SK-N-SH (cell line): ENCODE measurements around the gene SMU1. TPM values are rescaled to one million over a fixed set of nuclear protein-coding genes. Genes with fewer than 3 reads are reported as not detected.

Source experiments
- CTCF ChIA-PET: fragments of 300-600, 350-600 bp; formaldehyde crosslinking; extraction: SDS; loops from one replicate; lab custom pipeline; 2021; lab: Yijun Ruan, JAX
- POLR2A ChIA-PET: fragments of 350-600 bp; sonication (Branson Sonifier 250); formaldehyde crosslinking; extraction: SDS; loops from one replicate; lab custom pipeline; 2020; ENCODE audit warnings: antibody characterized with exemption, inconsistent platforms; lab: Yijun Ruan, JAX
- DNase-seq: peaks from one replicate; pipeline ENCODE4 v3.0.0; 2012
- H2AFZ ChIP-seq: fragments of 200-600 bp; sonication (generic); 2 replicates; pipeline ENCODE4 v1.8.1; 2016; ENCODE audit warnings: antibody characterized with exemption, mild to moderate bottlenecking, low read depth
- H3F3A ChIP-seq: fragments of 200-600 bp; sonication (generic); replicated peaks from 2 replicates; pipeline ENCODE3; 2016; ENCODE audit warnings: antibody characterized with exemption, mild to moderate bottlenecking; ENCODE audit not compliant: insufficient read depth
- H3K27ac ChIP-seq, 2 experiments: fragments of 200-500 bp in 1 of 2; fragments of 200-600 bp in 1 of 2; sonication (Bioruptor generic) in 1 of 2; sonication (generic), shearing (Covaris generic) in 1 of 2; 2 replicates each; pipeline versions ENCODE4 v1.5.1 to v1.6.1; 2014 to 2016; ENCODE audit warnings: low read depth in 2 of 2, inconsistent platforms in 1 of 2, low read length in 1 of 2, mild to moderate bottlenecking in 1 of 2, mixed read lengths in 1 of 2
- H3K27me3 ChIP-seq: fragments of 200-600 bp; sonication (generic), shearing (Covaris generic); 2 replicates; pipeline ENCODE4 v1.6.1; 2016; ENCODE audit warnings: mixed run types; ENCODE audit not compliant: insufficient read depth
- H3K36me3 ChIP-seq, 2 experiments: fragments of 200-500 bp in 1 of 2; fragments of 200-600 bp in 1 of 2; sonication (Bioruptor generic) in 1 of 2; sonication (generic) in 1 of 2; replicated peaks in 1 of 2; 2 replicates each; pipeline versions ENCODE3 to v1.5.1; 2014 to 2016; ENCODE audit warnings: low read length in 1 of 2, mild to moderate bottlenecking in 1 of 2; ENCODE audit not compliant: insufficient read depth in 2 of 2, control insufficient read depth in 1 of 2
- H3K4me1 ChIP-seq, 2 experiments: fragments of 200-500 bp in 1 of 2; fragments of 200-600 bp in 1 of 2; sonication (Bioruptor generic) in 1 of 2; sonication (generic), shearing (Covaris generic) in 1 of 2; 2 replicates each; pipeline versions ENCODE4 v1.5.1 to v1.6.1; 2014 to 2016; ENCODE audit warnings: low read depth in 1 of 2, low read length in 1 of 2, mixed run types in 1 of 2; ENCODE audit not compliant: insufficient read depth in 2 of 2, control insufficient read depth in 1 of 2
- H3K4me2 ChIP-seq: fragments of 200-600 bp; sonication (generic), shearing (Covaris generic); 2 replicates; pipeline ENCODE4 v1.6.1; 2017; ENCODE audit warnings: mixed run types
- H3K4me3 ChIP-seq, 2 experiments: fragments of 200-500 bp in 1 of 2; fragments of 200-600 bp in 1 of 2; sonication (Bioruptor generic) in 1 of 2; sonication (generic), shearing (Covaris generic) in 1 of 2; 2 replicates each; pipeline versions ENCODE4 v1.5.1 to v1.8.1; 2014 to 2016; ENCODE audit warnings: low read depth in 2 of 2, inconsistent platforms in 1 of 2, low read length in 1 of 2, mild to moderate bottlenecking in 1 of 2, mixed read lengths in 1 of 2, moderate library complexity in 1 of 2
- H3K79me2 ChIP-seq: fragments of 200-600 bp; sonication (generic); 2 replicates; pipeline ENCODE4 v1.8.1; 2017; ENCODE audit warnings: mild to moderate bottlenecking; ENCODE audit not compliant: insufficient read depth
- H3K9ac ChIP-seq: fragments of 200-600 bp; sonication (generic); 2 replicates; pipeline ENCODE4 v1.6.1; 2017; ENCODE audit warnings: mixed run types
- H3K9me2 ChIP-seq: fragments of 200-600 bp; sonication (generic); 2 replicates; pipeline ENCODE4 v1.6.1; 2017; ENCODE audit warnings: mixed run types
- H3K9me3 ChIP-seq: fragments of 200-600 bp; sonication (generic); 2 replicates; pipeline ENCODE4 v1.6.1; 2017; ENCODE audit warnings: mixed run types, mild to moderate bottlenecking, moderate library complexity
- H4K20me1 ChIP-seq: fragments of 200-600 bp; sonication (generic); 2 replicates; pipeline ENCODE4 v1.6.1; 2017; ENCODE audit warnings: mild to moderate bottlenecking, mixed run types; ENCODE audit not compliant: insufficient read depth
- CTCF ChIP-seq: fragments of 200-600 bp; sonication (generic); IDR thresholded peaks from 2 replicates; pipeline ENCODE4 v1.6.1; 2017; ENCODE audit warnings: antibody characterized with exemption, mild to moderate bottlenecking, moderate library complexity
- FOSL2 ChIP-seq: IDR thresholded peaks from 2 replicates; pipeline ENCODE4 v1.4.0; 2012; ENCODE audit warnings: low read depth, mild to moderate bottlenecking, moderate library complexity, borderline replicate concordance
- FOXJ3 ChIP-seq: sonication (generic); formaldehyde crosslinking; IDR thresholded peaks from 2 replicates; pipeline ENCODE4 v1.5.1; 2020; ENCODE audit warnings: mild to moderate bottlenecking, missing genetic modification reagents
- FOXM1 ChIP-seq: IDR thresholded peaks from 2 replicates; pipeline ENCODE4 v1.4.0; 2012; ENCODE audit warnings: low read depth, mild to moderate bottlenecking
- GATA2 ChIP-seq: sonication (generic); formaldehyde crosslinking; IDR thresholded peaks from 2 replicates; pipeline ENCODE4 v1.5.0; 2020; ENCODE audit warnings: mild to moderate bottlenecking, missing genetic modification reagents
- IRF3 ChIP-seq: fragments of 150-350 bp; IDR thresholded peaks from 2 replicates; pipeline ENCODE4 v1.6.1; 2016; ENCODE audit warnings: mild to moderate bottlenecking, low read depth, low read length
- MEF2A ChIP-seq: IDR thresholded peaks from 2 replicates; pipeline ENCODE4 v1.4.0; 2012; ENCODE audit warnings: low read depth, borderline replicate concordance
- MXI1 ChIP-seq: IDR thresholded peaks from 2 replicates; pipeline ENCODE4 v1.6.1; 2012; ENCODE audit warnings: mild to moderate bottlenecking, low read depth, low read length, improper control_type of control experiment
- SIN3A ChIP-seq: IDR thresholded peaks from 2 replicates; pipeline ENCODE4 v1.6.1; 2012; ENCODE audit warnings: low read depth, mild to moderate bottlenecking, low read length, moderate library complexity, borderline replicate concordance
- TEAD4 ChIP-seq: IDR thresholded peaks from 2 replicates; pipeline ENCODE4 v1.4.0; 2012; ENCODE audit warnings: mild to moderate bottlenecking, borderline replicate concordance; ENCODE audit not compliant: insufficient read depth
- YY1 ChIP-seq: IDR thresholded peaks from 2 replicates; pipeline ENCODE4 v1.4.0; 2012; ENCODE audit warnings: low read depth, mild to moderate bottlenecking
- ZBTB33 ChIP-seq: IDR thresholded peaks from 2 replicates; pipeline ENCODE4 v1.4.0; 2012; ENCODE audit warnings: low read depth, borderline replicate concordance
- WGBS: methylation state at CpG from one replicate; pipeline ENCODE4 v1.1.6; 2017; ENCODE audit warnings: low lambda C conversion rate; 5-methylcytosine and 5-hydroxymethylcytosine counted together
- polyA plus RNA-seq, 3 experiments: library from polyadenylated mRNA; depleted of rRNA; stranded (reverse); fragments of >200 nt; gene quantifications; 2 replicates each; pipeline ENCODE4 v1.2.3, GENCODE V29; 2012

The SMU1 gene
- polyA plus RNA-seq, 1 of the 3 experiments (the other 2 are of a cell fraction), result 9.8 TPM

- TF ChIP-seq MXI1 (no peak), MEF2A (no peak), SIN3A (no peak), FOSL2 (no peak), ZBTB33 (no peak), FOXM1 (no peak), TEAD4 (no peak), YY1 (no peak), CTCF (no peak), FOXJ3 (CRISPR knock-in tag) (no peak), GATA2 (no peak), IRF3 (no peak)
- POLR2A ChIA-PET, result no interaction called here
- H2AFZ ChIP-seq, result no peak overlapping the region
- H4K20me1 ChIP-seq, result peaks cover 78% of the 10 kb centered on the region
- peak overlapping the region; percentile 81; the same call in 1 of the 2 replicates for H3K4me2 ChIP-seq
- no peaks in the 10 kb centered on the region for H3K27me3 ChIP-seq
- no peaks in the 10 kb centered on the region for H3K9me2 ChIP-seq
- DNase-seq, result no peak
- no peaks in the 10 kb centered on the region for H3K9me3 ChIP-seq
- H3F3A ChIP-seq, result peaks cover 1% of the 10 kb centered on the region
- H3K79me2 ChIP-seq, result peaks cover 93% of the 10 kb centered on the region
- 0 out of 4 replicates have a peak overlapping the region, but pooled peaks of 1 of the 2 experiments have one; percentile 12 for H3K27ac ChIP-seq
- 61% methylated on average over 4 of the region's 4 CpGs for WGBS
- peaks cover 65 to 73% of the 10 kb centered on the region in 2 experiments for H3K36me3 ChIP-seq
- H3K4me1 ChIP-seq, result peaks cover 11 to 25% of the 10 kb centered on the region in 2 experiments; a peak in 3 of 4 replicates
- no peak overlapping the region for H3K4me3 ChIP-seq
- CTCF ChIA-PET, result interaction anchor here (2.3 kb wide), 1 partner anchor 14 kb away, joined by 11 read pairs; no protein-coding TSS in a partner anchor
- no peak overlapping the region for H3K9ac ChIP-seq
These were observed 47.2 kb downstream of the SMU1 start for GRCh38 chr9:33029231-33029786.
